GM23338 (cell line): ENCODE results near the gene SBF1. TPM values are rescaled to one million over a fixed set of nuclear protein-coding genes. Genes with fewer than 3 reads are reported as not detected.

Source experiments
- ATAC-seq: fragments of 200-7000 bp; cut with Tn5 transposase; 3 replicates; pipeline ENCODE4 v1.9.1; 2020
- DNase-seq: peaks from one replicate; pipeline ENCODE4 v3.0.0-alpha.2; 2015; ENCODE audit warnings: low spot score
- H2AFZ ChIP-seq: fragments of 200-600 bp; sonication (generic); 2 replicates; pipeline ENCODE4 v1.8.0; 2016; ENCODE audit warnings: antibody characterized with exemption, mild to moderate bottlenecking, moderate library complexity
- H3F3A ChIP-seq: fragments of 200-600 bp; sonication (generic); replicated peaks from 2 replicates; pipeline ENCODE4 v1.8.0; 2017; ENCODE audit warnings: antibody characterized with exemption, mixed run types, low read depth
- H3K27ac ChIP-seq: fragments of 200-600 bp; sonication (generic); 2 replicates; pipeline ENCODE4 v1.6.1; 2016; ENCODE audit warnings: low read depth
- H3K27me3 ChIP-seq: fragments of 200-600 bp; sonication (generic); 2 replicates; pipeline ENCODE4 v1.8.0; 2016; ENCODE audit warnings: mild to moderate bottlenecking, mixed run types, moderate library complexity; ENCODE audit not compliant: insufficient read depth
- H3K36me3 ChIP-seq: fragments of 200-600 bp; sonication (generic); 2 replicates; pipeline ENCODE4 v1.8.0; 2016; ENCODE audit warnings: mild to moderate bottlenecking; ENCODE audit not compliant: insufficient read depth
- H3K4me1 ChIP-seq: fragments of 200-600 bp; sonication (generic); 2 replicates; pipeline ENCODE4 v1.8.0; 2016; ENCODE audit warnings: mild to moderate bottlenecking, moderate library complexity; ENCODE audit not compliant: insufficient read depth
- H3K4me2 ChIP-seq: fragments of 200-600 bp; sonication (generic); 2 replicates; pipeline ENCODE4 v1.7.1; 2017; ENCODE audit warnings: mixed run types
- H3K4me3 ChIP-seq: fragments of 200-600 bp; sonication (generic); 2 replicates; pipeline ENCODE4 v1.6.1; 2016; ENCODE audit warnings: mixed run types
- H3K79me2 ChIP-seq: fragments of 200-600 bp; sonication (generic); replicated peaks from 2 replicates; pipeline ENCODE4 v1.8.0; 2017; ENCODE audit warnings: mild to moderate bottlenecking; ENCODE audit not compliant: insufficient read depth
- H3K9me2 ChIP-seq: fragments of 200-600 bp; sonication (generic); 2 replicates; pipeline ENCODE4 v1.8.0; 2017; ENCODE audit not compliant: insufficient read depth
- H4K20me1 ChIP-seq: fragments of 200-600 bp; sonication (generic); replicated peaks from 2 replicates; pipeline ENCODE4 v1.8.0; 2017; ENCODE audit warnings: mild to moderate bottlenecking; ENCODE audit not compliant: insufficient read depth
- H3K27ac Mint-ChIP-seq: 2 replicates; pipeline ENCODE4 v1.8.0; 2020; ENCODE audit warnings: inconsistent platforms, mild to moderate bottlenecking, moderate library complexity, mixed read lengths
- H3K27me3 Mint-ChIP-seq: 3 replicates; pipeline ENCODE4 v1.8.0; 2022; ENCODE audit warnings: low read depth, mild to moderate bottlenecking, moderate library complexity, mixed read lengths, inconsistent platforms; ENCODE audit not compliant: insufficient read depth, poor library complexity
- H3K36me3 Mint-ChIP-seq: 3 replicates; pipeline ENCODE4 v1.8.0; 2021; ENCODE audit warnings: low read depth, mild to moderate bottlenecking, inconsistent platforms, moderate library complexity, mixed read lengths
- H3K4me1 Mint-ChIP-seq: 3 replicates; pipeline ENCODE4 v1.8.0; 2020; ENCODE audit warnings: mild to moderate bottlenecking, inconsistent platforms, mixed read lengths
- H3K4me3 Mint-ChIP-seq: 3 replicates; pipeline ENCODE4 v1.8.0; 2021; ENCODE audit warnings: moderate library complexity, mild to moderate bottlenecking, inconsistent platforms, mixed read lengths
- H3K9me3 Mint-ChIP-seq: 3 replicates; pipeline ENCODE4 v1.8.0; 2020; ENCODE audit warnings: moderate library complexity, mild to moderate bottlenecking, inconsistent platforms, mixed read lengths
- CREB1 ChIP-seq: fragments of 250-450 bp; sonication (Bioruptor Pico); IDR thresholded peaks from 2 replicates; pipeline ENCODE4 v1.5.0; 2020; ENCODE audit warnings: low read depth, mild to moderate bottlenecking, moderate library complexity
- EZH2 ChIP-seq: fragments of 200-600 bp; sonication (generic); IDR thresholded peaks from one replicate; pipeline ENCODE4 v1.8.0; 2017; ENCODE audit warnings: antibody characterized with exemption, mild to moderate bottlenecking, low read depth; ENCODE audit not compliant: unreplicated experiment
- EZH2phosphoT487 ChIP-seq: fragments of 200-600 bp; sonication (generic); IDR thresholded peaks from one replicate; pipeline ENCODE4 v1.8.1; 2018; ENCODE audit warnings: antibody characterized with exemption; ENCODE audit not compliant: unreplicated experiment
- JUNB ChIP-seq: IDR thresholded peaks from one replicate; pipeline ENCODE4 v1.6.1; 2016; ENCODE audit warnings: antibody characterized with exemption; ENCODE audit not compliant: unreplicated experiment
- NANOG ChIP-seq: IDR thresholded peaks from 2 replicates; pipeline ENCODE4 v1.6.1; 2016; ENCODE audit warnings: antibody characterized with exemption, borderline replicate concordance
- POLR2AphosphoS5 ChIP-seq: IDR thresholded peaks from 2 replicates; pipeline ENCODE4 v1.6.1; 2016; ENCODE audit warnings: antibody characterized with exemption, low read depth
- STAT1 ChIP-seq: IDR thresholded peaks from one replicate; pipeline ENCODE4 v1.6.1; 2016; ENCODE audit warnings: antibody characterized with exemption; ENCODE audit not compliant: unreplicated experiment
- ZNF114 ChIP-seq: fragments of 250-450 bp; sonication (Bioruptor Pico); IDR thresholded peaks from 2 replicates; pipeline ENCODE4 v1.5.0; 2020; ENCODE audit warnings: mild to moderate bottlenecking, moderate library complexity
- ZNF331 ChIP-seq: fragments of 250-450 bp; sonication (Bioruptor Pico); IDR thresholded peaks from 2 replicates; pipeline ENCODE4 v1.5.0; 2020; ENCODE audit warnings: low read depth, mild to moderate bottlenecking, moderate library complexity
- long read RNA-seq: library from polyadenylated mRNA; unstranded; transcript quantifications from one replicate; pipeline ENCODE4 v2.0.0, GENCODE V29; 2020; ENCODE audit not compliant: unreplicated experiment
- polyA plus RNA-seq: library from polyadenylated mRNA; unstranded; fragments of >200 nt; fragmentation: Nextera tagmentation; extraction: Ambion mirVana; gene quantifications from 2 replicates; pipeline ENCODE4 v1.2.1, GENCODE V29; 2016
- total RNA-seq: library from RNA; depleted of rRNA; stranded (reverse); fragments of >200 nt; shearing (Covaris generic); gene quantifications from 2 replicates; pipeline ENCODE4 v1.2.3, GENCODE V29; 2014; rRNA removed
- TF ChIP-seq, protein P1 (sequence below): IDR thresholded peaks from one replicate; pipeline ENCODE4 v1.6.1; 2018; ENCODE audit warnings: antibody characterized with exemption; ENCODE audit not compliant: unreplicated experiment
- TF ChIP-seq, protein P2 (sequence below), 2 experiments: fragments of 200-600 bp in 1 of 2; sonication (generic) in 1 of 2; conservative IDR thresholded peaks; 2 replicates each; pipeline versions ENCODE4 v1.5.1 to v1.6.1; 2016 to 2017; ENCODE audit warnings: antibody characterized with exemption in 2 of 2, low read depth in 2 of 2, mild to moderate bottlenecking in 2 of 2, moderate library complexity in 1 of 2

Gene SBF1
- total RNA-seq, result 83.2 and 85.4 TPM in 2 replicates
- 23.3 and 26.5 TPM in 2 replicates for polyA plus RNA-seq
- long read RNA-seq, partial matches to known transcripts, result 3 of 6 reads
- long read RNA-seq, other reads (novel, unspliced or antisense), result 1 of 6 reads

DNA sequence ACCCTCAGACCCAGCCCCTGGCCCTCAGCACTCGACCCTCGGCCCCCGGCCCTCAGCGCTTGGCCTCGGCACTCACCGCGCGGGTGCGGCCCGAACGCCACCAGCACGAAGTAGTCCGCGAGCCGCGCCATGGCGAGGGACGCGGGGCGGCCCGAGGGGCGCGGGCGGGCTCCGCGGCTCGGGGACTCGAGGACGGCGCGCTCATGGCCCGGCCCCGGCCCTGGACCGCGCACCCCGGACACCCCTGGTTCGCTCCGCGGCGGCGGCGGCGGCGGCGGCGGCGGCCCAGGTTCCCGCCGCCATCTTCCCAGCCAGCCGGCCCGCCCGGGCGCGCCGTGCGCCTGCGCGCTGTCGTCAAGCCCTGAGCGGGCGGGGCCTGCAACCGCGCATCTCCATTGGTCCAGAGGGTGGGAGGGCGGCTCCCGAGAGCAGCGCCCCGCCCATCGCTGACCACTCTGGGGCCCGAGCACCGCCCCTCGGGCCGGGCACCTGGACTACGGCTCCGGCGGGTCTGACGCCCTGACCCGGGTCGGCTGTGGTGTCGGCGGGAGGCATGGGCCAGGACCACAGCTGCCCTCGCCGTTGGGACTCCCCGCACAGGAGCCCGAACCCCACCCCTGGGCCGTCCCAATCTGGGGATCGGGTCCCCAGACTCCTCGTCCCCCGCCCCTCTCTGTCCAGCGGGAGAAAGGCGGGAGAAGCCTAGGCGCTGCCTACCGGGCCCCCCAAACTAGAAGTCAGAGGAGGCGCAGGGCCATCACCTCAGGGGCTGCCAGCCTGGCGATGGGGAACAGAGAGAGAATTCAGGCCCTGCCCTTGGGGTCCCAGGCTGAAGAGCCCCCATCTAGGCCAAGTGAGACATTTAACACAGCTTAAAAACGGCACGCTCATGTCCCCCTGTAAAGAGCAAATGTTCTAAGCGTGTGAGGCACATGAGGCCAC, at the start of gene SBF1:
TSS of gene SBF1 (minus strand) at position 326 of the 942 bp plus-strand sequence. CDS start at position 131, 195 bp downstream.
- Histone ChIP-seq H3K4me1 (peaks cover 16% of the 10 kb centered on the region), H3K36me3 (no peaks in the 10 kb centered on the region), H3K27ac (no peak within 1 kb of the TSS), H3K79me2 (peaks cover 42% of the 10 kb centered on the region), H3K27me3 (peaks cover 11% of the 10 kb centered on the region), H3F3A (no peaks in the 10 kb centered on the region), H2AFZ (peak within 1 kb of the TSS; percentile 69), H3K4me3 (peak within 1 kb of the TSS; percentile 72), H3K9me2 (no peaks in the 10 kb centered on the region), H4K20me1 (peaks cover 34% of the 10 kb centered on the region), H3K4me2 (peak within 1 kb of the TSS; percentile 90)
- H3K36me3 Mint-ChIP-seq, result no peaks in the 10 kb centered on the region
- peaks cover 36% of the 10 kb centered on the region for H3K4me1 Mint-ChIP-seq
- H3K27ac Mint-ChIP-seq, result no peak within 1 kb of the TSS
- peaks cover 41% of the 10 kb centered on the region for H3K27me3 Mint-ChIP-seq
- peak within 1 kb of the TSS; percentile 80 for H3K4me3 Mint-ChIP-seq
- ATAC-seq, result peak; percentile 78
- DNase-seq, result peak; percentile 97
- TF ChIP-seq POLR2AphosphoS5 (peak; percentile 74), CREB1 (CRISPR knock-in tag) (no peak)
- TF ChIP-seq, protein P1, sequence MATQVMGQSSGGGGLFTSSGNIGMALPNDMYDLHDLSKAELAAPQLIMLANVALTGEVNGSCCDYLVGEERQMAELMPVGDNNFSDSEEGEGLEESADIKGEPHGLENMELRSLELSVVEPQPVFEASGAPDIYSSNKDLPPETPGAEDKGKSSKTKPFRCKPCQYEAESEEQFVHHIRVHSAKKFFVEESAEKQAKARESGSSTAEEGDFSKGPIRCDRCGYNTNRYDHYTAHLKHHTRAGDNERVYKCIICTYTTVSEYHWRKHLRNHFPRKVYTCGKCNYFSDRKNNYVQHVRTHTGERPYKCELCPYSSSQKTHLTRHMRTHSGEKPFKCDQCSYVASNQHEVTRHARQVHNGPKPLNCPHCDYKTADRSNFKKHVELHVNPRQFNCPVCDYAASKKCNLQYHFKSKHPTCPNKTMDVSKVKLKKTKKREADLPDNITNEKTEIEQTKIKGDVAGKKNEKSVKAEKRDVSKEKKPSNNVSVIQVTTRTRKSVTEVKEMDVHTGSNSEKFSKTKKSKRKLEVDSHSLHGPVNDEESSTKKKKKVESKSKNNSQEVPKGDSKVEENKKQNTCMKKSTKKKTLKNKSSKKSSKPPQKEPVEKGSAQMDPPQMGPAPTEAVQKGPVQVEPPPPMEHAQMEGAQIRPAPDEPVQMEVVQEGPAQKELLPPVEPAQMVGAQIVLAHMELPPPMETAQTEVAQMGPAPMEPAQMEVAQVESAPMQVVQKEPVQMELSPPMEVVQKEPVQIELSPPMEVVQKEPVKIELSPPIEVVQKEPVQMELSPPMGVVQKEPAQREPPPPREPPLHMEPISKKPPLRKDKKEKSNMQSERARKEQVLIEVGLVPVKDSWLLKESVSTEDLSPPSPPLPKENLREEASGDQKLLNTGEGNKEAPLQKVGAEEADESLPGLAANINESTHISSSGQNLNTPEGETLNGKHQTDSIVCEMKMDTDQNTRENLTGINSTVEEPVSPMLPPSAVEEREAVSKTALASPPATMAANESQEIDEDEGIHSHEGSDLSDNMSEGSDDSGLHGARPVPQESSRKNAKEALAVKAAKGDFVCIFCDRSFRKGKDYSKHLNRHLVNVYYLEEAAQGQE, result no peak
- H3K9me3 Mint-ChIP-seq, result no peaks in the 10 kb centered on the region; the same call in 2 of the 3 replicates

GRCh38 chr22:50523806-50524675, 49.2 kb upstream of the SBF1 start:
- ATAC-seq, result no peak
- Histone ChIP-seq H3K27ac (no peak overlapping the region), H3F3A (peaks cover 4% of the 10 kb centered on the region), H3K27me3 (peaks cover 25% of the 10 kb centered on the region), H3K4me1 (no peaks in the 10 kb centered on the region; the same call in 1 of the 2 replicates), H3K9me2 (no peaks in the 10 kb centered on the region), H3K4me3 (peak overlapping the region; percentile 84), H3K36me3 (no peaks in the 10 kb centered on the region; the same call in 1 of the 2 replicates), H2AFZ (no peak overlapping the region), H3K79me2 (no peaks in the 10 kb centered on the region), H4K20me1 (no peaks in the 10 kb centered on the region; the same call in 1 of the 2 replicates), H3K4me2 (peak overlapping the region; percentile 94)
- H3K4me3 Mint-ChIP-seq, result peak overlapping the region; percentile 89
- DNase-seq, result no peak
- peaks cover 17% of the 10 kb centered on the region for H3K36me3 Mint-ChIP-seq
- H3K27me3 Mint-ChIP-seq, result peaks cover 29% of the 10 kb centered on the region
- peaks cover 4% of the 10 kb centered on the region; the same call in 2 of the 3 replicates for H3K9me3 Mint-ChIP-seq
- H3K27ac Mint-ChIP-seq, result peak overlapping the region; percentile 78
- H3K4me1 Mint-ChIP-seq, result peaks cover 11% of the 10 kb centered on the region
- TF ChIP-seq JUNB (no peak), NANOG (no peak), ZNF114 (CRISPR knock-in tag) (no peak), CREB1 (CRISPR knock-in tag) (no peak), EZH2 (no peak), STAT1 (no peak), ZNF331 (CRISPR knock-in tag) (no peak), EZH2phosphoT487 (no peak)
- TF ChIP-seq, protein P2, sequence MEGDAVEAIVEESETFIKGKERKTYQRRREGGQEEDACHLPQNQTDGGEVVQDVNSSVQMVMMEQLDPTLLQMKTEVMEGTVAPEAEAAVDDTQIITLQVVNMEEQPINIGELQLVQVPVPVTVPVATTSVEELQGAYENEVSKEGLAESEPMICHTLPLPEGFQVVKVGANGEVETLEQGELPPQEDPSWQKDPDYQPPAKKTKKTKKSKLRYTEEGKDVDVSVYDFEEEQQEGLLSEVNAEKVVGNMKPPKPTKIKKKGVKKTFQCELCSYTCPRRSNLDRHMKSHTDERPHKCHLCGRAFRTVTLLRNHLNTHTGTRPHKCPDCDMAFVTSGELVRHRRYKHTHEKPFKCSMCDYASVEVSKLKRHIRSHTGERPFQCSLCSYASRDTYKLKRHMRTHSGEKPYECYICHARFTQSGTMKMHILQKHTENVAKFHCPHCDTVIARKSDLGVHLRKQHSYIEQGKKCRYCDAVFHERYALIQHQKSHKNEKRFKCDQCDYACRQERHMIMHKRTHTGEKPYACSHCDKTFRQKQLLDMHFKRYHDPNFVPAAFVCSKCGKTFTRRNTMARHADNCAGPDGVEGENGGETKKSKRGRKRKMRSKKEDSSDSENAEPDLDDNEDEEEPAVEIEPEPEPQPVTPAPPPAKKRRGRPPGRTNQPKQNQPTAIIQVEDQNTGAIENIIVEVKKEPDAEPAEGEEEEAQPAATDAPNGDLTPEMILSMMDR (conservative IDR thresholded peaks at IDR 0.05; ENCODE audit: low read depth in 2 of 2), result no peak
- TF ChIP-seq, protein P1, result no peak
